ENCODE measurements around the gene PDGFC.

DNA sequence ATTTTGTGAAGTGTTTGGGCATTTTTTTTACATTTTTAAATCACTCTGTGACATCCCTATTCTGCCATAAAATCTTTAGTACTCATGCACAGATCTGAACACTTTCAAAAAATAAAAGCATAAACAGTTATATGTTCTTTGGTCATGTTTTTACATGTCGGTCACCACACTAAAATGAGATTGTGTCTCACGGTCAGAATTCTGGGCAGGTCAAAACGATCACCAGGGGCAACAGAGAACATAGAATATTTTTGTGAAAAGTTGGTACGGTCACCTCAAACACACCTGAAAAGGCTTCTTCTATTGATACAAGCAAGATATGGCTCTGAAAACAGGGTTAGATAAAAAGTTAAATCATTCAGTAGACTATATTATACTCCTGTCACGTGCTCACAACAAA is 189.1 kb downstream of the PDGFC start:
- TF ChIP-seq, protein P1, sequence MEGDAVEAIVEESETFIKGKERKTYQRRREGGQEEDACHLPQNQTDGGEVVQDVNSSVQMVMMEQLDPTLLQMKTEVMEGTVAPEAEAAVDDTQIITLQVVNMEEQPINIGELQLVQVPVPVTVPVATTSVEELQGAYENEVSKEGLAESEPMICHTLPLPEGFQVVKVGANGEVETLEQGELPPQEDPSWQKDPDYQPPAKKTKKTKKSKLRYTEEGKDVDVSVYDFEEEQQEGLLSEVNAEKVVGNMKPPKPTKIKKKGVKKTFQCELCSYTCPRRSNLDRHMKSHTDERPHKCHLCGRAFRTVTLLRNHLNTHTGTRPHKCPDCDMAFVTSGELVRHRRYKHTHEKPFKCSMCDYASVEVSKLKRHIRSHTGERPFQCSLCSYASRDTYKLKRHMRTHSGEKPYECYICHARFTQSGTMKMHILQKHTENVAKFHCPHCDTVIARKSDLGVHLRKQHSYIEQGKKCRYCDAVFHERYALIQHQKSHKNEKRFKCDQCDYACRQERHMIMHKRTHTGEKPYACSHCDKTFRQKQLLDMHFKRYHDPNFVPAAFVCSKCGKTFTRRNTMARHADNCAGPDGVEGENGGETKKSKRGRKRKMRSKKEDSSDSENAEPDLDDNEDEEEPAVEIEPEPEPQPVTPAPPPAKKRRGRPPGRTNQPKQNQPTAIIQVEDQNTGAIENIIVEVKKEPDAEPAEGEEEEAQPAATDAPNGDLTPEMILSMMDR (IDR thresholded peaks at IDR 0.05), result no peak
- TF ChIP-seq POLR2A (IDR thresholded peaks at IDR 0.05), result no peak
